ENCODE data around the gene KIF26A.
"Not testable (repeated sequence)": the region's sequence is repeated elsewhere in the genome, so short reads cannot be mapped to it uniquely, and the experiment has no call there.

KIF26A gene

DNA sequence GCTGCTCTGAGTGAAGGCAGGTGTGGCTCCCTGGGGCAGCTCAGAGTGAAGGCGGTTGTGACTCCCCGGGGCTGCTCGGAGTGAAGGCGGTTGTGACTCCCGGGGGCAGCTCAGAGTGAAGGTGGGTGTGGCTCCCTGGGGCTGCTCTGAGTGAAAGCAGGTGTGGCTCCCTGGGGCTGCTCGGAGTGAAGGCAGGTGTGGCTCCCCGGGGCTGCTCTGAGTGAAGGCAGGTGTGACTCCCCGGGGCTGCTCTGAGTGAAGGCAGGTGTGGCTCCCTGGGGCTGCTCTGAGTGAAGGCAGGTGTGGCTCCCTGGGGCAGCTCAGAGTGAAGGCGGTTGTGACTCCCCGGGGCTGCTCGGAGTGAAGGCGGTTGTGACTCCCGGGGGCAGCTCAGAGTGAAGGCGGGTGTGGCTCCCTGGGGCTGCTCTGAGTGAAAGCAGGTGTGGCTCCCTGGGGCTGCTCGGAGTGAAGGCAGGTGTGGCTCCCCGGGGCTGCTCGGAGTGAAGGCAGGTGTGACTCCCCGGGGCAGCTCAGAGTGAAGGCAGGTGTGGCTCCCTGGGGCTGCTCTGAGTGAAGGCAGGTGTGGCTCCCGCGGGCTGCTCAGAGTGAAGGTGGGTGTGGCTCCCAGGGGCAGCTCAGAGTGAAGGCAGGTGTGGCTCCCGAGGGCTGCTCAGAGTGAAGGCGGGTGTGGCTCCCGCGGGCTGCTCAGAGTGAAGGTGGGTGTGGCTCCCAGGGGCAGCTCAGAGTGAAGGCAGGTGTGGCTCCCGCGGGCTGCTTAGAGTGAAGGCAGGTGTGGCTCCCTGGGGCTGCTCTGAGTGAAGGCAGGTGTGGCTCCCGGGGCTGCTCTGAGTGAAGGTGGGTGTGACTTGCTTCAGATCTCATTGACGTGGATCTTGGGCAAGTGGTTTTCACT lies 87.1 kb downstream of the KIF26A start:
- not testable (repeated sequence) for DNase-seq

DNA sequence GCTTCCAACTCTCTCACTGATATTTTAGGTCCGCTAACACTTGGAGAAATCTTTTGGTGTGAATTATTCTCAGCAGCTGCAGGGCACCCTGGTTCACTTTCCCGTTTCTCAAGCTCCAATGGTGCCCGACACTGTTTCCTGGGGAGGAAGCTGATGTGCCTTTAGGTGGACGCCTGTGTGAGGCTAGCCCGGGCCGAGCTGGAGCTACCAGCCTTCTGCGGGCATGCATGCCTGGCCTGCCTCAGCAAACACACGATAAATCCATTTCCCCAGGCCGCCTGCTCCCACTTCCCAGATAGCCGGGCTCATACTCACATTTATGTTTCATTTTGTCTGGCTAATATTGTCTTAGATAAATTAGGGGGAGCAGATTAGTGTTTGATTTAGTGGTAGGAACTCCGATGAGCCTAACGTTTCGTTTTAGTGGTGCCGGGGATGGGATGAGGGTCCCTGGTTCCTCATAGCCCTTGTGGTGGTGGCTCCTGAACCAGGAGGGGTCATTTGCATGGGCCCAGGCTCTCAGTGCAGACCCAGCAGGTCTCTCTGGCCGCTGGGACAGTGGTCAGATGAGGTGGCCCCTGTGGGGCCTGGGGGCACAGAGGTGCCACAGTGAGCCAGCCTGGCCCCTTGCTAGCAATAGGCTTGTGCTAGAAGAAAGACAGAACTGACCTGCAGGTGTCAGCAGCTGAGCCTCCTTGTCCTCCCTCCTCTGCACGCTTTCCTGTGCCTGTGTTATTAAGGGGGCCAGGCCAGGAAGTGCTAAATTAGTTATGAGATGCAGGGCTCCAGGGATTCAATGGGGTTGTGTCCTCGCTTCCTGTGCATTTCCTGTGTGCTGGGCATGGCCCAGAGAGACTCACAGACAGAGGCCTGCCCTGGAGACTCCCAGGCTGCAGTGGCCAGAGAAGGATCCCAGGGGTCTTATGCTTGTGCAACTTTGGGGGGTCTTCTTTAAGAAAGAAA lies 88.3 kb downstream of the KIF26A start:
- no peak for DNase-seq

DNA sequence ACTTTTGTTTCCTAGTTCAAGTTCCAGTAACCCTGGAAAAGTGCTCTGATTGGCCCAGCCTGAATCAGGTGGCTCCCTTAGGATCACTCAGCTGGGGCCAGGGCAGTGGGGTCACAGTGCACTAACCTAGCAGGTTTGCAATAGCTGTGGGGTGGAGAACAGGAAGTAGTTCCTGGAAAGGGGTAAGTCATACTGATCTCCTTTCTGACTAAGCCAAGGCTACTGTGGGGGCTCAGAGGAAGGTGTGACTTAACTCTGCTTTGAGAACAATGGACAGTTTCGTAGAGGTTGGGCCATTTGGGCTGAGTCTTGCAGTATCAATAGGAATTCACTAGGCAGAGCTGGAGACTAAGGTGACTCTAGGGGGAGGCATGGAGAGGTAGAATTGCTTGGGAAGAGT lies 89.4 kb downstream of the KIF26A start:
- DNase-seq, result no peak

DNA sequence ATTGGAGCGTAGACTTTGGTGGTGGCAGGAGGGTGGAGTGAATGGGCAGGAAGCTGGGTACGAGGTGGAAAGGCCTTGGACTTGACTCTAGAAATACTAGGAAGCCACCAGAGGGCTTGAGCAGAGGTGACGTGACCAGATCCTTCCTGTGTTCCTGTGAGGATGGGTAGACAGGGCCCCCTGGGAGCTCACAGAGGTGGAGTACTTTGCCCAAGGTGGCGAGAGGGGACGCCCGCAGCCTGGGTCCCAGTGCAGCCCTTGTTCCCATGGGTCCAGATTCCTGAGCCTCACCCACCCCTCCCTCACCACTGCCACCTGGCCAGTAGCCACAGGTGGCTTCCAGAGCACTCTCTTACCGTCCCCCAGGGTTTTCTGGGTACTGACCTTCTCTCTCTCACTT lies 89.8 kb downstream of the KIF26A start:
- DNase-seq, result no peak

DNA sequence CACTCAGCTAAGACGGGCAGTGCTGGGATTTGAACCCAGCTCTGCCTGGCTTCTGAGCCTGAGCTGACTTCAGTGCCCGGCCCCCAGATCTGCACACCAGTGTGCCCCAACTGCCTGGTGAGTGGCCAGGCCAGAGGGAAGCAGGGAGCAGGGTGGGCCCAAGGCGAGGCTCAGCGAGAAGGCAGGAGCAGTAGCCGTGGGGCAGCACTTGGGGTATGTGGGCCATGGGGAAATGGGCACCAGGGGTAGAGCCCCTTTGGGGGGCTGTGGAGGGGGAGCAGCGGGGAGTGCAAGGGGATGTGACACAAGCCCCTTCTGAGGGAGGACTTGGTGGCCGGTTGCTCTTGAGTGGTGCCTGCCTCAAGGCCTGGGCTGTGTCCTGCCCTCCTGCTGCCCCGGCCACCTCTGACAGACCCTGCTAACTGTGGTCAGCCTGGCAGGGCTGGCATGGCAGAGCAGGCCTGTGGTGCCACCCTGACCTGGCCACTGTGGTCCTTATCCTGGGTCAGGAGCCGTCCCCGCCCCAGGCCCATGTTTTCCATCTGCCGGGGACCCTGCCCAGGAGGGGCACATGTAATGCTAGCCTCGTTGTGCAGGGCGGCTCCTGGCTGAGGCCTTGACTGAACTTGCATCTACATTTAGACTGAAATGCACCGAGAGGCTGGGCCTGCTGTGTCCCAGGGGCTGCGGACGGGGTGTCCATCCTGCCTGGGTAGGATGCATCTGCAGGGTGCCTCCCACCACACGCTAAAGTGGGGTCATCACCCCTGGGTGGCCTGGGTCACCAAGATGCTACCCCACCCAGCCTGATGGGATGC lies 90.5 kb downstream of the KIF26A start:
- no peak for DNase-seq

DNA sequence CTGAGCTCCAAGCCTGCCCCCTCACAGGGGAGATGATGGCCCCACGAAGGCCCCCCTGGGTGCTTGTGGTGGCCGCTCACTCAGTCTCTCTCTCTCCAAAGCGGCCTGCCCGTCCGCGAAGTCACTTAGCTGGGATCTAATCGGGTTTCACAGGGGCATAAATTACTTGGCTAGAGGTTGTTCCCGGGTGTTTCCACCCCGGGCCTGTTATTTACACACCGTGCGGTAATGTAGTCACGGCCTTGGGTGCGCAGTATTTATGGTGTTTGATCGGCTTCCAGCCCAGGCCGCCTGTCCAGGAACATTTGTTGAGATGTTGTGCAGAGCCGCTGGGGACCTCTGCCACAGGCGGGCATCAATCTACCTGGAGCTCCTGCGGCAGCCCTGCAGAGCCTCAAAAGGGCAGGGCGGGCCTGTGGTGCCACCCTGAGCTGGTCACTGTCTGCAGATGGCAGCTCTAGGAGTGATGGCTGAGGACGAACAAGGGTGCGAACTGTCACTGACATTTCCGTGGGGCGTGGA lies 91.2 kb downstream of the KIF26A start:
- DNase-seq, result no peak

DNA sequence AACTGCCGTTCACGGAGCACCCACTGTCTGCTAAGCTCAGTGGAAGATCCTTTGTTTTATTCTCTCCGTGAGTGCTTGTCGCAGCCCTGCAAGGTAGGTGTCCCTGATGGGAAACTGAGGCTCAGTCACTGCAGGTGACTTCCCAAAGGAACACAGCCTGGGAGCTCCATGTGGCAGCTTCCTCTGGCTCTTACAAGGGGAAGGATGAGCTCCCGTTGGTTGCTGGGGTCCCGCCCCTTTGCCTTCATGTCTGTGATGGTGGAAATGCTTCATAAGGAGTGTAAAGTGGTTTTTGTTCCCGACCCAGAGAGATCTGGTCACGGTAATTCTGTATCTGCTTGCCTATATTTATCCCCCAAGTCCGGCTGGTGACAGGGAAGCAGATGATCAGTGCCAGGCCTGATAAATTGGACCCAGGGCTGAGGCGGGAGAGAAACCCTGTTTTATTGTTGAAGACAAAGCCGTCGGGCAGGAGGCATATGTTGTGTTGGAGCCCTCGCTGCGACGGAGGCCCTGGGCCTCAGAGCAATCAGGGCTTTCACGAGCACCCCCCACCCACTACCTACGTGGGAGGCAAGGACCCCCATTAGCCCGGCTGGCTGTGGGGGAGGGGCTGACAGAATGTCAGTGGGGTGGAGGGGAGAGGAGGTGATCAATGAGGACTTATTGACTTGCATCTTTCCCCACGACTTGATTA lies 91.9 kb downstream of the KIF26A start:
- no peak for DNase-seq

Measured in fibroblast of skin of back (primary cell).